GM19351 (cell line): Measurements from ENCODE around the gene RAB7B.
"Not testable (repeated sequence)": the region's sequence is repeated elsewhere in the genome, so short reads cannot be mapped to it uniquely, and the experiment has no call there.

Source experiments
- ATAC-seq: cut with Tn5 transposase; IDR thresholded peaks from one replicate; pipeline ENCODE4 v1.9.1; 2021; ENCODE audit warnings: mild to moderate bottlenecking, moderate library complexity; ENCODE audit not compliant: unreplicated experiment

RAB7B gene

GRCh38 chr1:206002871-206003801, at the start of gene RAB7B:
TSS of gene RAB7B (minus strand) at chr1:206003395. CDS start at chr1:205994135, 9,260 bp downstream.
- ATAC-seq, result no peak

- not testable (repeated sequence) for ATAC-seq
Observed at GRCh38 chr1:206052231-206052865, 49.2 kb upstream of the RAB7B start.

GRCh38 chr1:206050655-206051235, 47.5 kb upstream of the RAB7B start:
- ATAC-seq, result peak; percentile 79

GRCh38 chr1:206049919-206050600, 46.9 kb upstream of the RAB7B start:
- no peak for ATAC-seq

GRCh38 chr1:206049293-206049692, 46.1 kb upstream of the RAB7B start:
- ATAC-seq, result peak; percentile 49

- no peak for ATAC-seq
Observed at GRCh38 chr1:206048582-206048981, 45.4 kb upstream of the RAB7B start.

DNA sequence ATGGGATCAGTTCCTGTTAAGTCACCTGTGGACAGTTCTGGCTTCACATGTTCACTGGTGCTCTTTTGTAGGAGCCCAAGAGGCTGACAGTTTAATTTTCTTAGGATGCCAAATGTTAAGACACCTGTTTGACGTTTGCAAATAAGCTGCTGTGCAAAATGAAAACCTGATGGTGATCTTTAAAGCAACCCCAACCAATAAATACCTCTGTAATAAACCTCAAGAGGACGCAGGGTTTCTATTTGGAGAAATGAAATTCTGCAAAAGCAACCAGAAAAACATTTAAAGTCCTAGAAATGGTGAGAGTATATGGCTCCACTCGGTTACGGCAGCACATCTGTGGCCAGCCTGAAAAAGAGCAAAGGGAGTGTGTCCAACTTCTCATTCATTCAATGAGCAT, 44.1 kb upstream of the RAB7B start:
- ATAC-seq, result no peak

- ATAC-seq, result no peak
Observed at GRCh38 chr1:206041640-206042039, 38.4 kb upstream of the RAB7B start.

GRCh38 chr1:206040328-206040727, 37.1 kb upstream of the RAB7B start:
- ATAC-seq, result no peak

- ATAC-seq, result no peak
Observed at GRCh38 chr1:206039046-206039973, 36.1 kb upstream of the RAB7B start.

DNA sequence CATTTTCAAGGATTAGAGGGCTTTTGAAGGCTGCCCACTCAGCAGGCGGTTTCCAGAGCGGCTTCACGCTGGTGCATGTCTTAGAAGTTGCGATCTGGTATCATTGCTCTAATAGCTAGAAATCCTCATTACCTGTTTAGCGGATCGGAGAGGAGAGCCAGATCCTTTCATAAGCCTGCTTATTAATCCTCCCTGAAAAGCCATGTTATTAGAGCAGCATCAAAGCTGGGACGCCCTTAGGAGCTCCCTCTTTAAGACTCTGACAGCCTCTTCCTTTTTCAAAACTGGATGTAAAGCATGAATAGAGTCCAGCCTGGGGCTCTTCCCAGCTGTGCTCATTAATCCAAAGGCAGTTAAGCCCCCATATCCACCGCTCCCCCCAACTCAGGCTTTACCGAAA, 34.4 kb upstream of the RAB7B start:
- no peak for ATAC-seq

GRCh38 chr1:206036663-206037455, 33.7 kb upstream of the RAB7B start:
- ATAC-seq, result no peak

DNA sequence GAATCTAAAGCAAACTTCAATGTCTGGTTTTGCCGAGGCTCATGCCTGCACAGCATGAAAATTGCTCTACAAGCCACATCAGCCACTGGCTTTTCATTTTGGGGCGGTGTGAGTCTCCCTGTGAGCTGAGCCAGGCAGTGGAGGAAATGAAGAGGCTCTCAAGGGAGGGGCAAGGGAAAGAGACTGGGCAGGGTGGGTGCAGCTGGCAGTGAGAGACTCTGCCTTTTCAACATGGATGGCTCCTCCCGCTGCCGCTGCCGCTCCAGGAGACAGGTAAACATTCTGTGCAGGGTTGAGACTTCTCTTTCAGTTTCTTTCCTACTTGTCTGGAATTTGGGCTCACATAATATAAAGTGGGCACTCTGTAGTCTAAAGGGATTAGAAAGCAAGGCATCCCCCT, 31.8 kb upstream of the RAB7B start:
- no peak for ATAC-seq

DNA sequence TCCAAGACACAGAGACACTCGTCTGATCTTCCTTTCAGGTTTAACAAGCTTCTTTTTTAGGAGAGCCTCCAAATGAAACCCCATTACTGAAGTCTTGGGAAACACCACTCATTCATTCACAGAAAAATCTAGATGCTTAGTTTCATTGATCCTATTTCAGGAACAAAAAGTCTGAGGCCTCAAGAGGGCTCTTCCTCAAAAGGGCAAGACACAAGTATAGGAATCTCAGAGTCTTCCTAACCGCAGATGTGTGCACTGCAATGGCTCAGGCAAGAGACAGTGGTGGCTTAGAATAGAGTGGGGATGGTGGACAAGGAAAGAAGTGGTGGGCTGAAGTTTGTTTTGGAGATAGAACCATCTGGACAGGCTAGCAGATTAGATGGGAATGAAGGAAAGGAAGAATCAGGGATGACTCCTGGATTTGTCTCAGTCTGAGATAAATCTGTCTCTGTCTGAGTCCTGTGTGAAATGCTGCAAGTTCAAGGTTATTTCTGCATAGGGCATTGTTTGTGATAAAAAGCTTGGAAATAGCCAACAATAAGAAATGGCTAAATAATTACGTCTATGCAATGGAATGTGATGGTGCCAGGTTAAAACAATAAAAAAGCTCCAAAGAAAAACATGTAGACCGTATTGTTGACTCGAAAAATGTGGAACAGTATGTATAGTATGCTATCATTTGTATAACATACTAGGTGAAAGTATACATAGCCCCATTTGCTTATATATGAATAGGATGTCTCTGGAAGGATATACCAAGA, 29.4 kb upstream of the RAB7B start:
- ATAC-seq, result no peak

- peak; percentile 80 for ATAC-seq
Observed at GRCh38 chr1:206030714-206031113, 27.5 kb upstream of the RAB7B start.

DNA sequence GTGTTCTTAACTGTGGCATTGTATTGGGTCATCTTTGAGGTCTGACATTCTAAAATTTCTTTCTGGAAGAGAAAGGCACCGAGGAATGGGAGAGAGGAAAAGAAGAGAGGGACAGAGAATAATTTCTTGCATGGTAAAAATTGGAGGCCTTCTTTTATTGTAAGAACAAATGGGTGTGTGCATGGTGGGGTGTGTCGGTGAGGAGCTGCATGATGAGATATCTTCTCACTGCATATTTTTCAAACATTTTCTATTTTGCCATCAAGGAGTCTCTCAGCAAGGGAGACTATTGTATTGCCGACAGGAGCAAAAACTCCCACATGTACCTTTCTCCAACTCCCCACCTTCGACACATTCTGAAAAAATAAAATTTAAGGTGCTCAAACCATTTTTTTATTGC, 27.0 kb upstream of the RAB7B start:
- ATAC-seq, result no peak

- ATAC-seq, result no peak
Observed at GRCh38 chr1:206029484-206029883, 26.3 kb upstream of the RAB7B start.

- no peak for ATAC-seq
Observed at GRCh38 chr1:206025283-206025820, 22.2 kb upstream of the RAB7B start.
